Epithelial cell of prostate (primary cell): ENCODE data around the gene ITGA3.

Experiments
- DNase-seq: peaks from one replicate; pipeline ENCODE4 v3.0.0-alpha.2; 2011; ENCODE audit warnings: low read depth, low spot score
- H3K27ac ChIP-seq: fragments of 450-650 bp; 2 replicates; pipeline ENCODE4 v1.5.1; 2017; ENCODE audit warnings: mild to moderate bottlenecking

ITGA3 gene

DNA sequence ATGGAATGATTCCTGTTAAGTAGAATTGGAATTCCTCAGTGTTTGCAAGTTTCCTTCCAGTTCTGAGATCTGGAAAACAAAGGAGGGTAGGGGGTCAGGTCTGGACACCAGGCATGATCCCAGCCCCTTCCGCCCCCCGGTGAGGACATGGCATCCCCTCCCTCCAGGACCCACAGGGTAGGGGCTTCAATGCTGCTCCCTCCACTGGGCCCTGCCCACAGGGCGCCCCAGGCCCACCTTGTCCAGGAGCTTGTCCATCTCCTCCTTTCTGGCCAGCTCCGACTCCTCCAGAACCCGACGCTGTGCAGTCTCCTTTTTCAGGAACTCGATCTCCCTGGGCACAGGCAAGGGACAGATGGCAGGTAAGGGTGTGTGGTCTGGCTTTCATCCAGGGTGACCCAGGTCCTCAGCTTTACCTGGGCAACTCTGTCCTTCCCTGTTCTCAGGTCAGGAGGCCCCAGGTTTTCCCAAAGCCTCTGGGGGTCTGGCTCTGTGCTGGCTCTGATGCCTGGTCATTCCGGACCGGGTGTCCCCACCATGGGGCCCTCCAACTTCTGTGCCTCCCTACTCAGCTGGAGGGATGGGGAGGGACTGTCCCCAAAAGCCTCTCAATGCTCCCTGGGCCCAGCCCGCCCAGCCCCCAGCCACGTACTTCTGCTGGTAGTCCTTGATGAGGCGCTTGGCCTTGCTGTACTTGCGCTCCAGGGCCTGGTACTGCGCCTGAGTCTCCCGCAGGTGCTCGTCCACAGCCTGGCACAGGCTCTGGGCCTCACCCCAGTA, 79.6 kb downstream of the ITGA3 start:
- no peak overlapping the region for H3K27ac ChIP-seq

DNA sequence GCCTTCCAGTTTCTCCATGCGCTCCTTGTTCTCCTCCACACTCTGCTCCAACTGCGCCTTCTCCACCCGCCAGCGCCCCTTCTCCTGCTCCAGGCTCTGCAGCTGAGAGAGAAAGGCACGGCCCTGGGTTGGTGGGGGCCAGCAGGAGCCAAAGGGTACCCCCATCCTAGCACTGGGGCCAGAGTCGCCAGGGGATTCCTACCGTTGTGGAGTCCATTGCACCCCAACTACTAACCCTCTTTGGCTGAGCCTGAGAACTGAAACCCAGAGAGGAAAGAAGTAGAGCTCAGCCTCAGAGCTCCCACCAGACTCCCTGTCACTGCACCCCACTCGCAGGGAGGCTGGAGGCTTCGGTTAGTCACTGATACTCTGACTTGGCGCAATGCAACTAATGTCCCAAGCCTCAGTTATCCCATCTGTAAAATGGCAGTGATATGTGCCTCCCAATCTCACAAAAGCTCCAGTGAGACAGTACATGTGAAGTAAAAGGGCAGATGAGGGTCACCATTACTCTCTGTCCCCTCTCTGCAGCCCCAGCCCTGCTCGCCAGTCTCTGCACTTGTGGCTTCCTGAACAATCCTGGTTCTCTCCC, 80.3 kb downstream of the ITGA3 start:
- no peak for DNase-seq
- no peak overlapping the region for H3K27ac ChIP-seq

More for the DNA sequence above, 79.6 kb downstream of the ITGA3 start:
- no peak for DNase-seq

DNA sequence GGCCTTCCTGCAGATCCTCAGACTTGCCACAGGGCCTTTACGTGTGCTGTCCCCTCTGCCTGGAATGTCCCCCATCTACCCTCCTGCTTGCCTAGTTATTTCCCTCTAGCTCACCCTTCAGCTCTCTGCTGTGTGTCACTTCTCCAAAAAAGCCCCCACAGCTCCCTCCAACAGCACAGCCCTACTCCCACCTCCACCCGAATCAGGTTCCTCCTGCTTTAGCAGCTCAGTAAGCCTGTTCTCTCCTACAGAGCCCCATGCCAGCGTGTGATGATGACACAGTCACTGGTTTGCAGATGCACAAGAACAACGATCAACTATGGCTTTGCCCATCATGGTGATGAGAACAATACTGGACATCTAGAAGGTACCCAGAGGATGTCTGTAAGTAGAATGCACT, 81.1 kb downstream of the ITGA3 start:
- H3K27ac ChIP-seq: no peak overlapping the region
- no peak for DNase-seq

- no peak for DNase-seq
- H3K27ac ChIP-seq: no peak overlapping the region
Measured at GRCh38 chr17:50139185-50139783, 83.4 kb downstream of the ITGA3 start.
